ENCODE results near the gene PTPRN2.

Gene PTPRN2

DNA sequence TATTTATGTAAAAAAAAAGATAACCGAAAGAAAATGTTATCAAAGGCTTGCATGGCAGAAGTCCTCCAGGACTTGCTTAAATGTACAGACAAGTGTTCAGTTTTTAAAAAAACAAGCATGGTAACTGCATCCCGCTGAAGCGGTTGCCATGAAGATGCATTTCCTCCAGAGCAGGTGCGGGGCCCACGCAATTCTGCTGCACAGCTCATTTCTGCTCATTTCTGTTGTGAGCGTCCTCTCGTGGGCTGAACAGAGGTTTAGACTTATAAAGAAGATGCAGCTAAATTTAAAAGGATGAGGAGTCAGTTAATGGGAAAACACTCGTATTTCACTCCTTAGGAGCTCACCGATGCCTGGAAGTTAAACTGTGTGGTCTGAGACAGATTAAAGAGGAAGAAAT, 1003.2 kb downstream of the PTPRN2 start:
- in situ Hi-C loops (cut with HindIII; ENCODE audit: low sequenced_read_pairs): no loop called here
- DNase-seq (ENCODE audit: low read depth): no peak
- no peak overlapping the region for H3K4me3 ChIP-seq (ENCODE audit: low read depth, low read length)
- TF ChIP-seq, protein P1, sequence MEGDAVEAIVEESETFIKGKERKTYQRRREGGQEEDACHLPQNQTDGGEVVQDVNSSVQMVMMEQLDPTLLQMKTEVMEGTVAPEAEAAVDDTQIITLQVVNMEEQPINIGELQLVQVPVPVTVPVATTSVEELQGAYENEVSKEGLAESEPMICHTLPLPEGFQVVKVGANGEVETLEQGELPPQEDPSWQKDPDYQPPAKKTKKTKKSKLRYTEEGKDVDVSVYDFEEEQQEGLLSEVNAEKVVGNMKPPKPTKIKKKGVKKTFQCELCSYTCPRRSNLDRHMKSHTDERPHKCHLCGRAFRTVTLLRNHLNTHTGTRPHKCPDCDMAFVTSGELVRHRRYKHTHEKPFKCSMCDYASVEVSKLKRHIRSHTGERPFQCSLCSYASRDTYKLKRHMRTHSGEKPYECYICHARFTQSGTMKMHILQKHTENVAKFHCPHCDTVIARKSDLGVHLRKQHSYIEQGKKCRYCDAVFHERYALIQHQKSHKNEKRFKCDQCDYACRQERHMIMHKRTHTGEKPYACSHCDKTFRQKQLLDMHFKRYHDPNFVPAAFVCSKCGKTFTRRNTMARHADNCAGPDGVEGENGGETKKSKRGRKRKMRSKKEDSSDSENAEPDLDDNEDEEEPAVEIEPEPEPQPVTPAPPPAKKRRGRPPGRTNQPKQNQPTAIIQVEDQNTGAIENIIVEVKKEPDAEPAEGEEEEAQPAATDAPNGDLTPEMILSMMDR (IDR thresholded peaks at IDR 0.05; ENCODE audit: low read depth, low read length, missing control alignments): no peak

DNA sequence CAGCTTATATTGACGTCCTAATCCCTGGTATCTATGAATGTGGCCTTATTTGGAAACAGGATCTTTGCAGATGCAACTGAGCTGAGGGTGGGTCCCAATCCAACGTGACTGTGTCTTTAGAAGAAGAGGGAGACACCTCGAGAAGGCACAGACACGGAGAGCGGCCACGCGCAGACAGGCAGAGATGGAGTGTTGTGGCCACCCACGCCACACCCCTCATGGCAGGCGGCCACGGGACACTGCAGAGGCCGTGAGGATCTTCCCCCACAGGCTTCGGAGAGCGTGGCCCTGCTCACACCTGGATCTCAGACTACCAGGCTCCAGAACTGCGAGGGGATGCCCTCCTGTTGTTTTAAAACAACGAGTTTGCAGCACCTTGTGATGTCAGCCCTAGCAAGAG, 1005.9 kb downstream of the PTPRN2 start:
- in situ Hi-C loops (cut with HindIII; ENCODE audit: low sequenced_read_pairs): no loop called here
- H3K4me3 ChIP-seq (ENCODE audit: low read depth, low read length): no peak overlapping the region
- no peak for DNase-seq (ENCODE audit: low read depth)
- TF ChIP-seq, protein P1 (IDR thresholded peaks at IDR 0.05; ENCODE audit: low read depth, low read length, missing control alignments): no peak

DNA sequence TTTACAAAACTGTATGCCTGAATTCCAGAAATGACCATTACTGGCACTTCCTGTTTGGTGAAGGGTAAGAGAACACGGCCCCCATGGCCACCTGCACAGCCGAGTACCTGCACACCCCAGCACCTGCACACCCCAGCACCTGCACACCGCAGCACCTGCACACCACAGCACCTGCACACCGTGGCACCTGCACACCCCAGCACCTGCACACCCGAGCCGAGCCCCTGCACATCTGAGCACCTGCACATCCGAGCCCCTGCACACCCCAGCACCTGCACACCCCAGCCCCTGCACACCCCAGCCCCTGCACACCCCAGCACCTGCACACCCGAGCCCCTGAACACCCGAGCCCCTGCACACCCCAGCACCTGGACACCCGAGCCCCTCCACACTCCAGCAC, 1007.3 kb downstream of the PTPRN2 start:
- H3K4me3 ChIP-seq (ENCODE audit: low read depth, low read length): no peak overlapping the region
- TF ChIP-seq, protein P1 (IDR thresholded peaks at IDR 0.05; ENCODE audit: low read depth, low read length, missing control alignments): no peak
- no peak for DNase-seq (ENCODE audit: low read depth)
- in situ Hi-C loops (cut with HindIII; ENCODE audit: low sequenced_read_pairs): no loop called here

DNA sequence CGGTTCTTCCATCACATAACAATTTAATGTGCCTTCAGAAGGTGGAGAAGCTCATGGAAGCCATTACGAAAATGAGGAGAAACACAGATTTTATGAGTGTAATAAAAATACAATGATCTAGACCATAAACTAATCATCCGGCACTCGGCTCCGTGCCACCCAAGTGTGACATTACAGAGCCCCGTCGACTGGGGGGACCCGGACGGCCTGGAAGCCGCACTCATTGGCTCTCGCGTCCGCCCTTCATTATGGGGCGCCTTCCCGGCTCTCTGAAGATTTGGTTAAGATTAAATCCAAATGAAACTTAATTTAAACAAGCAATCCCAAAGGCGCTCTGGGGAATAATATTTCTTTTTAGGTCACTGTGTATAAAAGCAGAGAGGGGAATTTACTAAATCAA, 1008.2 kb downstream of the PTPRN2 start:
- TF ChIP-seq, protein P1 (IDR thresholded peaks at IDR 0.05; ENCODE audit: low read depth, low read length, missing control alignments): no peak
- DNase-seq (ENCODE audit: low read depth): no peak
- in situ Hi-C loops (cut with HindIII; ENCODE audit: low sequenced_read_pairs): no loop called here
- H3K4me3 ChIP-seq (ENCODE audit: low read depth, low read length): no peak overlapping the region

DNA sequence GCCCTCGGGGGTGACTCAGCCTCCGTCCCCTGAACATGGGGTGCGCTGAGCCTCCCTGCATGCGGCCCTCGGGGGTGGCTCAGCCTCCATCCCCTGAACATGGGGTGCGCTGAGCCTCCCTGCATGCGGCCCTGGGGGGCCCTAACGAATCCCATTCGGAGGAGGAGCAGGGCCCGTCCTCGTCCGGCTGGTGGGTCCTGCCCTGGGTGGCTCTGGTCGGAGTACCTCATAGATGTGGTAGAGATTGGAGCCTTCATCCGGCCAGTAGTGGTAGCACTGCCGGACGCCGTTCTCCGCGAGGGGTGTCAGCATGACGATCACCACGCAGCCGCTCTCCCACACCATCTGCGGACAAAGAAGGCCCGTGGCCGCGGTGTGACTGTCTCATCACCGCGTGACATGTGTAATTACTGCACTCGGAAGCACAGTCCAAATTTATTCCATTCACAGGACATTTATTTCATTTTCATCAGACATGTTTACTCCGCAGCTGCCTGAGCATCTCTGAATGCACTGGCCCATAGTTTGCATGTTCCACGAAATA, 1009.8 kb downstream of the PTPRN2 start:
- H3K4me3 ChIP-seq (ENCODE audit: low read depth, low read length): no peak overlapping the region
- DNase-seq (ENCODE audit: low read depth): no peak
- in situ Hi-C loops (cut with HindIII; ENCODE audit: low sequenced_read_pairs): no loop called here
- TF ChIP-seq, protein P1 (IDR thresholded peaks at IDR 0.05; ENCODE audit: low read depth, low read length, missing control alignments): no peak

DNA sequence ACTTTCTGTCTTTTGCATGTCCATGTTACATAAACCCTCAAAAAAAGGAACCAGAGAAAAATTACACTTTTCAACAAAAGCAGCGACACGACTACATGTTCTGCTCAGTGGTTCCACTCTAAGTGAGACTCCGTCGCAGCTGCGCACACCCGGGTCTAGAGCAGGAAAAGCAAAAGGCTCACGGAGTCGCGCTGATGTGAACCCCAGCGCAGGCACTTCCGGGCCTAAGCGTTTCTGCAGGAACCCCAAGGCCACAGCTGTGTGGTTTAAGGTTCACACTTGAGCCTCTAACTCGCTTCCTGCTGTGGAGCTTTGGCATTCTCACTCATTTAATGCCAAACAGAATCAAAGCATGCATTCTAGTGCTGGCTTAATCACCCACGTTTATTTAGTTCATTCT, 1010.6 kb downstream of the PTPRN2 start:
- in situ Hi-C loops (cut with HindIII; ENCODE audit: low sequenced_read_pairs): no loop called here
- TF ChIP-seq, protein P1 (IDR thresholded peaks at IDR 0.05; ENCODE audit: low read depth, low read length, missing control alignments): no peak
- no peak overlapping the region for H3K4me3 ChIP-seq (ENCODE audit: low read depth, low read length)
- DNase-seq (ENCODE audit: low read depth): no peak

DNA sequence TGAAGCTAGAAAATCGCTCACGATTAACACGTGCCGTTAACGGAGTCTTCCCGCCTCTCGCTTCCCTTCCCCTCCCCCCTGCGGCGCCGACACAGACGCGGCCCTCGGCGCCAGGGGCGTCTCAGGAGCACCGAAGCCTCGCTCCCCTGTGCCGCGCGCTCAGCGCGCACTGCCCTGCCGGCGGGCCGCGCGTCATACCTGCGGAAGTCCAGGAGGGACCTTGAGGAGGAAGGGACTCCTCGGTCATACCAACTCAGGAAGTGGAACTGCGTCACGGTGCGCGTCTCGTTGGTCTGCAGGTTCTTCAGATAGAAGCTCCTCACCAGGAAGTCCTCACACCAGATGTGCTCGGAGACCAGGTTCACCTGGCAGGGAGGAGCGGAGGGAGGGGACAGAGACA, 1011.2 kb downstream of the PTPRN2 start:
- in situ Hi-C loops (cut with HindIII; ENCODE audit: low sequenced_read_pairs): no loop called here
- TF ChIP-seq, protein P1 (IDR thresholded peaks at IDR 0.05; ENCODE audit: low read depth, low read length, missing control alignments): no peak
- no peak overlapping the region for H3K4me3 ChIP-seq (ENCODE audit: low read depth, low read length)
- DNase-seq (ENCODE audit: low read depth): no peak

Data from astrocyte of the cerebellum (primary cell).